ENCODE results near the gene SLC49A3. TPM values are rescaled to one million over a fixed set of nuclear protein-coding genes. Genes with fewer than 3 reads are reported as not detected.
"Not testable (repeated sequence)": the region's sequence is repeated elsewhere in the genome, so short reads cannot be mapped to it uniquely, and the experiment has no call there.

Gene SLC49A3
- total RNA-seq, 4 donors from 2014 or later, result 1.3 to 3.4 (median 2.2) TPM

- Histone ChIP-seq H3K9me3 (no peaks in the 10 kb centered on the region), H3K27ac (no peak overlapping the region), H3K4me3 (no peak overlapping the region), H3K4me1 (no peaks in the 10 kb centered on the region), H3K27me3 (peaks cover 0 to 19% (median 3%) of the 10 kb centered on the region in 3 donors), H3K36me3 (no peaks in the 10 kb centered on the region)
- in situ Hi-C loops (cut with MboI; ENCODE audit: low sequenced_read_pairs in 4 of 4) (no loop called here), intact Hi-C loops (cut with DNase I; ENCODE audit: low total_unique reads) (no loop called here)
- TF ChIP-seq POLR2A (IDR thresholded peaks at IDR 0.05), result no peak
- no peak for TF ChIP-seq CTCF (IDR thresholded peaks at IDR 0.05 in 4 of 5, conservative IDR thresholded peaks at IDR 0.05 in 1 of 5)
- no peak for ATAC-seq
- peak in 1 of 2 donors; percentile 5 for DNase-seq
Observed at GRCh38 chr4:637536-638280, 51.2 kb downstream of the SLC49A3 start.

DNA sequence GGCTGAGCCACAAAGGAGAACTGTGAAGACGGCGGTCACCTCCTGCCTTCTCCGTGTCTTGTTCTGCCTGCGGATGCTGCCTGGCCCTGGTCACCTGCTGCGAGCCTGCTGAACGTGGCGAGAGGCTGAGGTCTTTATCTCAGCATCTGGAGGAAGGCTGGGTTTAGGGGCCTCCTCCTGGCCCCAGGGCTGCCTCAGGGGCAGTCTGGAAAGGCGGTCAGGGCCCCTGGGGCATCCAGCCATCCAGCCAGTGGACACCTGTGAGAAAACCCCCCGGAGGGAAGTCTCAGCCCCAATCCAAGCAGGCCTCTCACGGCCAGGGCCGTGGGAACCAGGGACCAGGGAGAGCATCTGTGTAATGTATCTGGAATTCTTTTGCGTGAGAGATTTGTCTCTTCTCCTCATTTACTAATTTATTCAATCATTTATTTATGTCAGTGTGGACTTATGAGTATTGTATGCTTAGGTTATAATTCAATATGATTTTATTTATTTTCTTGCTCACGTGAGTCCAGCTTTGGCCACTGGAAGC lies 52.3 kb downstream of the SLC49A3 start:
- H3K27me3 ChIP-seq, result peaks cover 0 to 18% (median 3%) of the 10 kb centered on the region in 3 donors
- peak in 1 of 2 donors; percentile 1 for DNase-seq
- no peak overlapping the region for H3K4me3 ChIP-seq
- ATAC-seq, result no peak
- no peaks in the 10 kb centered on the region for H3K4me1 ChIP-seq
- H3K36me3 ChIP-seq, result no peaks in the 10 kb centered on the region
- in situ Hi-C loops (cut with MboI; ENCODE audit: low sequenced_read_pairs in 4 of 4) (no loop called here), intact Hi-C loops (cut with DNase I; ENCODE audit: low total_unique reads) (no loop called here)
- no peaks in the 10 kb centered on the region for H3K9me3 ChIP-seq
- TF ChIP-seq CTCF (IDR thresholded peaks at IDR 0.05 in 4 of 5, conservative IDR thresholded peaks at IDR 0.05 in 1 of 5) (no peak), POLR2A (IDR thresholded peaks at IDR 0.05) (no peak)
- no peak overlapping the region for H3K27ac ChIP-seq

DNA sequence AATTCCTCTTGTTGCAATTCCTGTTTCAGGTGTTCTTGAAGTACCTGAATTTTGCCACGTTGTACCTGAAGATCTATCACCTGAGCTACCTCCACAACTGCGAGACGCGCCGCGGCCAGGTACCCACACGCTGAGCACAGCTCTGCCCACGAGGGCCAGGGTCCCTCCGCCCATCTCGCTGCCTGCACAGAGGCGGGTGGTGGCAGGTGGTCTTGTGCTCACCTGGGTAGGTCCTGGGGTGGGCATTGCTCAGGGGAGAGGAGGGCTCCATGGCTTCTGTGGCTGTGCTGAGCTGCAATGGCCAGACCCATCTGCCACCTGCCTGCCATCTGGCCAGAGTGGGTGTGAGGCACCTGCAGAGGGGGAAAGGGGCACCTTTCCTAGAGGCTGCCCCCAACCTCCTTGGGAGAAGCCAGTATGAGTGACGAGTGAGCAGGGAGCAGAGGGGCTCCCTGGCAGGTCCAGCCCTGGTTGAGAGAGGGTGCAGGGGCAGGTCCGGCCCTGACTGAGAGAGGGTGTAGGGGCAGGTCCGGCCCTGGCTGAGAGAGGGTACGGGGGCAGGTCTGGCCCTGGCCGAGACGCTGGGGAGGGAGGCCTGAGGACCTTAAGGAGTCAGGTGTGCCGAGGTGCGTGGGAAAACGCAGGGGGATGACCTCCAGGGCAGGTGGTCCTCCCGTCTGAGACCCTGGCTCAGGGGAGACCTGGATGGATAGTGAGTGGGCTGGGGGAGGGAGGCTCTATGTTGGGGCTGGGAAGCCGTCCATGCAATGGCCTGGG lies 52.9 kb downstream of the SLC49A3 start:
- ATAC-seq (no peak), DNase-seq (no peak)
- in situ Hi-C loops (cut with MboI; ENCODE audit: low sequenced_read_pairs in 4 of 4), result no loop called here
- TF ChIP-seq POLR2A (IDR thresholded peaks at IDR 0.05), result no peak
- no peak for TF ChIP-seq CTCF (IDR thresholded peaks at IDR 0.05 in 4 of 5, conservative IDR thresholded peaks at IDR 0.05 in 1 of 5)
- intact Hi-C loops (cut with DNase I; ENCODE audit: low total_unique reads), result no loop called here
- Histone ChIP-seq H3K27me3 (peaks cover 0 to 15% (median 3%) of the 10 kb centered on the region in 3 donors), H3K36me3 (no peaks in the 10 kb centered on the region), H3K4me3 (no peak overlapping the region), H3K9me3 (no peaks in the 10 kb centered on the region), H3K4me1 (no peaks in the 10 kb centered on the region), H3K27ac (no peak overlapping the region)

GRCh38 chr4:635066-635835 lies 53.7 kb downstream of the SLC49A3 start:
- H3K4me1 ChIP-seq; DNase-seq; H3K27ac ChIP-seq; in situ Hi-C loops (cut with MboI; ENCODE audit: low sequenced_read_pairs in 4 of 4); intact Hi-C loops (cut with DNase I; ENCODE audit: low total_unique reads); H3K4me3 ChIP-seq; H3K9me3 ChIP-seq; H3K36me3 ChIP-seq; ATAC-seq: not testable (repeated sequence)
- peaks cover 0 to 15% (median 3%) of the 10 kb centered on the region in 3 donors for H3K27me3 ChIP-seq

Measured in gastrocnemius medialis (tissue), 4 donors.